Keratinocyte (primary cell): ENCODE results near the gene SDF4. TPM values are rescaled to one million over a fixed set of nuclear protein-coding genes. Genes with fewer than 3 reads are reported as not detected.
"Not testable (repeated sequence)": the region's sequence is repeated elsewhere in the genome, so short reads cannot be mapped to it uniquely, and the experiment has no call there.

Source experiments
- DNase-seq: peaks from one replicate; pipeline ENCODE4 v3.0.0-alpha.2; 2011; ENCODE audit warnings: low read depth, missing footprints, low spot score
- FAIRE-seq: peaks from 2 replicates; lab custom pipeline; 2011; peaks lifted over from hg19 to GRCh38; lab: Jason Lieb, UNC
- H2AFZ ChIP-seq: 2 replicates; pipeline ENCODE4 v1.6.0; 2012; ENCODE audit warnings: low read length, control low read depth, inconsistent platforms; ENCODE audit not compliant: control insufficient read depth
- H3K27ac ChIP-seq: 2 replicates; pipeline ENCODE4 v1.5.1; 2011; ENCODE audit warnings: low read length; ENCODE audit not compliant: control insufficient read depth, insufficient read depth
- H3K27me3 ChIP-seq: 3 replicates; pipeline ENCODE4 v1.6.0; 2011; ENCODE audit warnings: low read length; ENCODE audit not compliant: control insufficient read depth, insufficient read depth; ENCODE audit errors: extremely low read depth
- H3K36me3 ChIP-seq, 2 experiments: 2 replicates in 1 of 2; 3 replicates in 1 of 2; pipeline ENCODE4 v1.5.1; 2011; ENCODE audit warnings: low read length in 2 of 2, mild to moderate bottlenecking in 1 of 2; ENCODE audit not compliant: control insufficient read depth in 2 of 2, insufficient read depth in 2 of 2; ENCODE audit errors: extremely low read depth in 1 of 2
- H3K4me1 ChIP-seq: 3 replicates; pipeline ENCODE4 v1.5.1; 2011; ENCODE audit warnings: low read length; ENCODE audit not compliant: control insufficient read depth, insufficient read depth; ENCODE audit errors: extremely low read depth
- H3K4me2 ChIP-seq: 3 replicates; pipeline ENCODE4 v1.6.0; 2011; ENCODE audit warnings: low read depth, low read length; ENCODE audit not compliant: control insufficient read depth, insufficient read depth; ENCODE audit errors: extremely low read depth
- H3K4me3 ChIP-seq, 3 experiments: fragments of 200-600 bp in 1 of 3; sonication (generic) in 1 of 3; 2 replicates in 2 of 3; 3 replicates in 1 of 3; pipeline ENCODE4 v1.5.1; 2011 to 2016; ENCODE audit warnings: low read length in 3 of 3, mild to moderate bottlenecking in 3 of 3, control low read depth in 2 of 3, inconsistent platforms in 1 of 3, low read depth in 1 of 3, mixed read lengths in 1 of 3, mixed run types in 1 of 3, moderate library complexity in 1 of 3; ENCODE audit not compliant: control insufficient read depth in 2 of 3, insufficient read depth in 2 of 3; ENCODE audit errors: extremely low read depth in 1 of 3
- H3K79me2 ChIP-seq: 2 replicates; pipeline ENCODE4 v1.6.0; 2012; ENCODE audit warnings: low read length; ENCODE audit not compliant: control insufficient read depth, insufficient read depth
- H3K9ac ChIP-seq: 3 replicates; pipeline ENCODE4 v1.6.0; 2011; ENCODE audit warnings: low read length; ENCODE audit not compliant: control insufficient read depth, insufficient read depth; ENCODE audit errors: extremely low read depth
- H3K9me1 ChIP-seq: 3 replicates; pipeline ENCODE4 v1.6.0; 2011; ENCODE audit warnings: low read length; ENCODE audit not compliant: control insufficient read depth, insufficient read depth; ENCODE audit errors: extremely low read depth
- H3K9me3 ChIP-seq: 2 replicates; pipeline ENCODE4 v1.5.1; 2012; ENCODE audit warnings: low read depth, low read length; ENCODE audit not compliant: control insufficient read depth
- H4K20me1 ChIP-seq: 3 replicates; pipeline ENCODE4 v1.6.0; 2011; ENCODE audit warnings: low read length; ENCODE audit not compliant: control insufficient read depth, insufficient read depth; ENCODE audit errors: extremely low read depth
- EZH2 ChIP-seq: IDR thresholded peaks from one replicate; pipeline ENCODE4 v1.6.1; 2012; ENCODE audit warnings: inconsistent platforms, mild to moderate bottlenecking, low read length, moderate library complexity
- dilution Hi-C: fragments of 300-500 bp; cut with MboI; formaldehyde crosslinking; loops from one replicate; pipeline ENCODE4 v1.7.0; 2020; ENCODE audit warnings: low sequenced_read_pairs; ENCODE audit not compliant: extremely low pct_ligation_motif_present
- polyA plus RNA-seq, 5 experiments: library from polyadenylated mRNA; depleted of rRNA in 3 of 5; stranded (reverse) in 3 of 5; stranded (forward) in 1 of 5; unstranded in 1 of 5; fragments of >200 nt; gene quantifications; 1 replicate in 1 of 5; 2 replicates in 3 of 5; 3 replicates in 1 of 5; pipeline versions ENCODE4 v1.2.1 to v1.2.3, GENCODE V29; 2011 to 2012; ENCODE audit warnings: missing spikeins in 2 of 5, low read depth in 1 of 5, low replicate concordance in 1 of 5
- TF ChIP-seq, protein P1 (sequence below), 3 experiments: IDR thresholded peaks in 1 of 3; conservative IDR thresholded peaks in 1 of 3; optimal IDR thresholded peaks in 1 of 3; 2 replicates in 2 of 3; 3 replicates in 1 of 3; pipeline versions ENCODE3 to v1.5.1; 2011; ENCODE audit warnings: low read length in 3 of 3, mild to moderate bottlenecking in 3 of 3, moderate library complexity in 2 of 3, control low read depth in 1 of 3, inconsistent platforms in 1 of 3; ENCODE audit not compliant: insufficient read depth in 2 of 3; ENCODE audit errors: extremely low read depth in 1 of 3

Gene SDF4
- polyA plus RNA-seq, 1 donor (not counting 4 experiments of a cell fraction or from before 2014, with no cell fraction given): 66.3 TPM

DNA sequence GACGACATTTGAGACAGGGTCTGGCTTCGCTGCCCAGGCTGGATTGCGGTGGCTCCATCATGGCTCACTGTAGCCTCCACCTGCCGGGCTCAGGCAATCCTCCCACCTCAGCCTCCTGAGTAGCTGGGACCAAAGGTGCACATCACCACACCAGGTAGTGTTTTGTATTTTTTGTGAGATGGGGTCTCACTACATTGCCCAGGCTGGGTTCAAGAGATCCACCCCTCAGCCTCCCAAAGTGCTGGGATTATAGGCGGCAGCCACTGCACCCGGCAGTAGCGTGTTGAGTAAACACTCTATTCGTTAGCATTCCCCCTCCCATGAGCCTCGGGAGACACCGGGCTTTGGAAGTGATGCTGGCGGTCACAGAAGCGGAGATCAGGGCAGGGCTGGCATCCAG is 21.5 kb upstream of the SDF4 start:
- Histone ChIP-seq H3K4me2 (no peak overlapping the region), H2AFZ (no peak overlapping the region), H3K27me3 (no peaks in the 10 kb centered on the region), H3K27ac (no peak overlapping the region), H3K9me1 (no peaks in the 10 kb centered on the region), H4K20me1 (peaks cover under 1% of the 10 kb centered on the region), H3K9me3 (no peaks in the 10 kb centered on the region), H3K36me3 (peaks cover 15 to 22% of the 10 kb centered on the region in 2 experiments), H3K4me3 (no peak overlapping the region), H3K4me1 (peaks cover 10% of the 10 kb centered on the region), H3K79me2 (peaks cover 3% of the 10 kb centered on the region), H3K9ac (no peak overlapping the region)
- FAIRE-seq: no peak
- dilution Hi-C loops: no loop called here
- TF ChIP-seq, protein P1, sequence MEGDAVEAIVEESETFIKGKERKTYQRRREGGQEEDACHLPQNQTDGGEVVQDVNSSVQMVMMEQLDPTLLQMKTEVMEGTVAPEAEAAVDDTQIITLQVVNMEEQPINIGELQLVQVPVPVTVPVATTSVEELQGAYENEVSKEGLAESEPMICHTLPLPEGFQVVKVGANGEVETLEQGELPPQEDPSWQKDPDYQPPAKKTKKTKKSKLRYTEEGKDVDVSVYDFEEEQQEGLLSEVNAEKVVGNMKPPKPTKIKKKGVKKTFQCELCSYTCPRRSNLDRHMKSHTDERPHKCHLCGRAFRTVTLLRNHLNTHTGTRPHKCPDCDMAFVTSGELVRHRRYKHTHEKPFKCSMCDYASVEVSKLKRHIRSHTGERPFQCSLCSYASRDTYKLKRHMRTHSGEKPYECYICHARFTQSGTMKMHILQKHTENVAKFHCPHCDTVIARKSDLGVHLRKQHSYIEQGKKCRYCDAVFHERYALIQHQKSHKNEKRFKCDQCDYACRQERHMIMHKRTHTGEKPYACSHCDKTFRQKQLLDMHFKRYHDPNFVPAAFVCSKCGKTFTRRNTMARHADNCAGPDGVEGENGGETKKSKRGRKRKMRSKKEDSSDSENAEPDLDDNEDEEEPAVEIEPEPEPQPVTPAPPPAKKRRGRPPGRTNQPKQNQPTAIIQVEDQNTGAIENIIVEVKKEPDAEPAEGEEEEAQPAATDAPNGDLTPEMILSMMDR (optimal IDR thresholded peaks at IDR 0.05 in 1 of 3, IDR thresholded peaks at IDR 0.05 in 1 of 3, conservative IDR thresholded peaks at IDR 0.05 in 1 of 3; ENCODE audit: extremely low read depth in 1 of 3, insufficient read depth in 2 of 3, low read length in 3 of 3): no peak
- TF ChIP-seq EZH2: no peak
- DNase-seq: no peak

DNA sequence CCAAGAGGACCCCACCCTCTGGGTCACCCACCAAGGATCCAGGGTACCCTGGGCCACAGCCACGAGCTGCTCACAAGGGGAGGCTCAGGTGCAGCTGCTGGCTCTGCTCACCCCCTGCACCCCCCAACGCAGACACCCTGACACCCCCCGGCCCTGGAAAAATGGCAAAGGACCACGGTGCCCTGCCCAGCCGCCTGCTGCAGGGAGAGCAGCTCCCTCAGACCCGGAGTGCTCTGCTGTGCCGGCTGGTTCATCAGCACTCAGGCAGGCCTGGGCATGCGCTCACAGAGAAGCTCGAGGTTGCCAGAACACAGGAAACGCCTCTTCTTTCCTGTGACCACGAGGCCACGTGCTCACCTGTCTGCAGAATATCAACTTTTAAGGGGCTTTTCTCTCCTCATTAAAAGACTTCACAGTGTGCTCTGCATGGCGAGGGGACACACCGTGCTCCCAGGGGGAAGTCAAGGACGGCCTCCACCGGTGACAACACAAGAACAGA is 19.0 kb upstream of the SDF4 start:
- H2AFZ ChIP-seq: no peak overlapping the region
- no peak for DNase-seq

DNA sequence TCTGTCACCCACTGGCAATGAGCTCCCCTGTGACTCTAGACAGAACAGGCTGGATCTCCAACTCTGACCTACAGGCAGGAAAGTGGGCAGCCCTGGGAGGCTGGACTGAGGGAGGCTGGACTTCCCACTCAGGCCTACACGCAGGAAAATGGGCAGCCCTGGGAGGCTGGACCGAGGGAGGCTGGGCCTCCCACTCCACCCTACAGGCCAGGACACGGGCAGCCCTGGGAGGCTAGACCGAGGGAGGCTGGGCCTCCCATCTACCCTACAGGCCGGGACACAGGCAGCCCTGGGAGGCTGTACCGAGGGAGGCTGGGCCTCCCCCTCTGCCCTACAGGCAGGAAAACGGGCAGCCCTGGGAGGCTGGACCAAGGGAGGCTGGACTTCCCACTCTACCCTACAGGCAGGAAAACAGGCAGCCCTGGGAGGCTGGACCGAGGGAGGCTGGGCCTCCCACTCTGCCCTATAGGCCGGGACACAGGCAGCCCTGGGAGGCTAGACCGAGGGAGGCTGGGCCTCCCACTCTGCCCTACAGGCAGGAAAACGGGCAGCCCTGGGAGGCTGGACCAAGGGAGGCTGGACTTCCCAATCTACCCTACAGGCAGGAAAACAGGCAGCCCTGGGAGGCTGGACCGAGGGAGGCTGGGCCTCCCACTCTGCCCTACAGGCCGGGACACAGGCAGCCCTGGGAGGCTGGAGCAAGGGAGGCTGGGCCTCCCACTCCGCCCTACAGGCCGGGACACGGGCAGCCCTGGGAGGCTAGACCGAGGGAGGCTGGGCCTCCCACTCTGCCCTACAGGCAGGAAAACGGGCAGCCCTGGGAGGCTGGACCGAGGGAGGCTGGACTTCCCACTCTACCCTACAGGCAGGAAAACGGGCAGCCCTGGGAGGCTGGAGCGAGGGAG is 16.5 kb upstream of the SDF4 start:
- H2AFZ ChIP-seq, H4K20me1 ChIP-seq, DNase-seq, H3K79me2 ChIP-seq, FAIRE-seq, dilution Hi-C loops, H3K9me1 ChIP-seq, H3K27ac ChIP-seq, H3K4me1 ChIP-seq, H3K4me3 ChIP-seq, H3K9ac ChIP-seq, H3K4me2 ChIP-seq, H3K36me3 ChIP-seq, H3K9me3 ChIP-seq: not testable (repeated sequence)
- peaks cover 14% of the 10 kb centered on the region for H3K27me3 ChIP-seq

More for the DNA sequence above, 19.0 kb upstream of the SDF4 start:
- no peak overlapping the region for H3K9ac ChIP-seq
- no peaks in the 10 kb centered on the region for H3K9me1 ChIP-seq
- H3K36me3 ChIP-seq: peaks cover 8 to 18% of the 10 kb centered on the region in 2 experiments
- no peak for TF ChIP-seq EZH2
- TF ChIP-seq, protein P1 (optimal IDR thresholded peaks at IDR 0.05 in 1 of 3, IDR thresholded peaks at IDR 0.05 in 1 of 3, conservative IDR thresholded peaks at IDR 0.05 in 1 of 3; ENCODE audit: extremely low read depth in 1 of 3, insufficient read depth in 2 of 3, low read length in 3 of 3): no peak
- peaks cover 8% of the 10 kb centered on the region for H3K4me1 ChIP-seq
- dilution Hi-C loops: no loop called here
- peak; percentile 96 for FAIRE-seq
- H4K20me1 ChIP-seq: no peaks in the 10 kb centered on the region
- peak overlapping the region; percentile 2 for H3K27ac ChIP-seq
- no peaks in the 10 kb centered on the region for H3K9me3 ChIP-seq
- H3K4me2 ChIP-seq: peak overlapping the region; percentile 50
- peaks cover 11% of the 10 kb centered on the region for H3K27me3 ChIP-seq
- H3K4me3 ChIP-seq: peak overlapping the region in 1 of 3 experiments; percentile 39
- H3K79me2 ChIP-seq: no peaks in the 10 kb centered on the region
